DOHH2 (cell line): Measurements from ENCODE around the gene AP3S2.

Source experiments
- CTCF ChIP-seq: fragments of 200-600 bp; sonication (generic); IDR thresholded peaks from one replicate; pipeline ENCODE4 v1.5.1; 2014; ENCODE audit warnings: antibody characterized with exemption, mild to moderate bottlenecking, low read depth, low read length; ENCODE audit not compliant: poor library complexity, severe bottlenecking
- EZH2phosphoT487 ChIP-seq: fragments of 200-600 bp; sonication (generic); IDR thresholded peaks from 2 replicates; pipeline ENCODE4 v1.6.1; 2017; ENCODE audit warnings: borderline replicate concordance, mild to moderate bottlenecking, antibody characterized with exemption, low read length, moderate library complexity, mixed read lengths

- TF ChIP-seq CTCF = no peak
- TF ChIP-seq EZH2phosphoT487 = no peak
Observed at GRCh38 chr15:89932880-89933279, 39.1 kb upstream of the AP3S2 start.
